ENCODE results near the gene TANC1.

The TANC1 gene

DNA sequence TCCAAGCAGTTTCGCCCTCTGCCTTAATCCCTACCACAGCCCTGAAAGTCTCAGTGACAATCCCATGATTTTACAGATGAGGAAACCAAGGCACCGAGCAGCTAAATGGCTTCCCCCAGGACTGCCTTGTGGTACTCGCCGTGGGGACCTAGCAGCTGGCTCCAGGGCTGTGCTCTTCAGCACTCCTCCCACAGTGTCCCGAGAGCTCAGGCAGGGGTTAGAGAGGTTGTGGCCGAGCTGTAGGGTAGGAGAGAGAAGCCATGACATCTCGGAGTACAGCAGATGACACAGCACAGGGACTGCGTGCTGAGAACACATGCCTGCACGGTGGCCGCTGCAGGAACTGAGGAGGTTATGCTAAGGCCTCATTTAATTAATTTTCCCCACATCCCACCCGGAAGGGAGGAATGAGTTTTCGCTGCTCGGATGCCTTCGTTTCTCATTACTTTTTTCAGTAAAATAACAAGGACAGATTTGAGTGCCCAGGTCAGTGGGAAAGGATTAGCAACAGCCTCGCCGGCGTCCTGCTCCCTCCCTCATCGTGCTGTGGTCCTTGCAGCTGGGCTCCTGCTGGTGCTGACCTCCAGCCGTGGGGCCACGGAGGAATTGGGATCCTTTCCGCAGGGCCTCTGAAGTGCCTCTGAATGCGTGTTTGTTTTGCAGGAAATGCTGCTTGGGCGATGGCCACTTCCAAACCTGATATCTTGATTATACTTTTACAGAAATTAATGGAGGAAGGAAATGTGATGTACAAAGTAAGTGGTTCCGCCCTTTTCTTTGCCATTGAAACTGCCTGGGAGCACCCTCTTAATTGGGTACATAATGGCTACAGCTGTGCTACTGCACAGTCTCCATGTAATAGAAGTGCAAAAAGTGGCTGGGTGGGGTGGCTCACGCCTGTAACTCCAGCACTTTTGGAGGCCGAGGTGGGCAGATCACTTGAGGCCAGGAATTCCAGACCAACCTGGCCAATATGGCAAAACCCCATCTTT, 256.9 kb downstream of the TANC1 start:
- DNase-seq (ENCODE audit: low read depth) = no peak

DNA sequence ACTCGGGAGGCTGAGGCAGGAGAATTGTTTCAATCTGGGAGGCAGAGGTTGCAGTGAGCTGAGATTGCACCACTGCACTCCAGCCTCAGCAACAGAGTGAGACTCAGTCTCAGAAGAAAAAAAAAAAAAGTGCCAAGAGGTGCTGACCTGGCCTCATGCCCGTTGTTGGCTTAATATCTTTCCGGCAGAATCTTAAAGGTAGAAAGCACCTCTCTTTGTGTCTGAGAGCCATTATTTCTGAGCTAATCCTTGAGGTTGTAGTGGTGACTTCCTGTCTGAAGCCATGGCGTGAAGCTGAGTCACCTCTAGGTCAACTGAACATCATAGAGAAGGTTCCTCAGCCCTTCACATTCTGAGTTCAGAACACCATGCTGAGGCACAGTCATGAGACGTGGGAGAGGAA, 257.6 kb downstream of the TANC1 start:
- DNase-seq (ENCODE audit: low read depth) = no peak

DNA sequence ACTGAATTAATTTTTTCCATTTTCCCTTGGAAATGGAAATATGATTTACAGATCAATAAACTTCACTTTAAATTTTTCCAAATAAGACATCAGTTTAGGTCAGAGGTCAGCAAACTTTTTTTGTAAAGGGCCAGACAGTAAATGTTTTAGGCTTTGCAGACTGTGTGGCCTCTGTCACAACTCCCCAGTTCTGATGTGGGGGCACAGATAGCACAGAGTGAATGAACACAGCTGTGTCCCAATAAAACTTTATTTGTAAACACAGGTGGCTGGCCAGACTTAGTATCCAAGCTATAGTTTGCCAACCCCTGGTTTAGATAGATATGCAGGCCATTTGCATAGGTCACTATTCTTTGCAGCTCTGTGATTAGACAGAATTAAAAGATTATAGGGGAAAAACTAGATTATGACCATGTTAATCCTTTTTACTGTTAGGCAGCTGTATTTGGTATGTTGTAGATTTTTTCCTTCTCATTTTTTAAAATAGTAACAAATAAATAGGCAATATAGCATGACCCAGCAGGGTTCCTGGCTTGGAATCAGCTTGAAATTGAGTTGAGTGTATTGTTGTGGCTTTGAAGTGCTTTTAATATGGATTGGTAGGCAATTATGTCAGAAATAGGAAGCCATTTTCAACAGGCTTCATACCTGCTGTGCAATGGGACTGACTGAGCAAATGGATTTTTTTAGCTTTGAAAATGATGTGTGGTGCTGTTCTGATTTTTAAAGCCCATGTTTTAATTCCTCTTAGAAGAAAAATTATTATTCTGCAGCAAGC, 258.4 kb downstream of the TANC1 start:
- no peak for DNase-seq (ENCODE audit: low read depth)

DNA sequence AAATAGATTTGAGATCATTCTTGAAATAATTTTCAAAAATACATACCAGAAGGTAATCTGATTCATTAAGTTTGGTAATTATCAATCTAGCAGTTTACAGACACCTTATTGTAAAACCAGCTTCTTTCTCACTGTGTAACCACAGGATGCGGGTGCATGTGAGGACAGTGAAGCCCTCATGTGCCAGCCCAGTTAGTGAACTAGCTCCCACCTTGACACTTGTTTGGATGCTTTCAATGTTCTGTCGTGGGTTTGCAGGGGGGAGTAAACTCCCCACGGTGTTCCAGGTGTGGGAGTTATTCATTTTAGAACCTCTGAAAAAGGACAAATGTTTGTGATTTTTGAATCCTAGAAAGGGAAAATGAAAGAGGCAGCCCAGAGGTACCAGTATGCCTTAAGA, 259.0 kb downstream of the TANC1 start:
- DNase-seq (ENCODE audit: low read depth) = no peak

DNA sequence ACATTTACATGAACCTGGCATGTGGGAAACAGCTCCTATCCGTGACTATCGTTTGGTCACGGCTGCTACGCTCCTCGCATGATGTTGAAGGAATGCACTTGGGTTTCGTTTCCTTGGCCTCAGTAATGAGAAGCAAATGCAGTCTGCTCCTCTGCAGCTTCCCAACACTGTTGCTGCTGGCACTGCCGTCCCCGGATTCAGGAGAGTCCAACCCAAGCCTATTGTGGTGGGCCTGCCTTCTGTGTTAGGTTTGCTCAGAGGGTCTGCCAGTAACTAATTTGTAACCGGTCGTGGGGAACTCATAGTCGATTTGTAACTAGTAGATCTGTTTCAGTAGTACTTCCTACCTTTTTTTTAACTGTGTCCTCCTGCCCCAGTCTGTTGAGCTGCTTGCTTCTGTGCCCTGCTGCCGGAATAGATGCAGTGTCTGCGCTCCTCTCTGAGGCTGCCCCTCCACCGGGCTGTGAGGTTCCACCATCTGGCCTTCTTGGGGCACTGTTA, 259.7 kb downstream of the TANC1 start:
- DNase-seq (ENCODE audit: low read depth) = no peak

DNA sequence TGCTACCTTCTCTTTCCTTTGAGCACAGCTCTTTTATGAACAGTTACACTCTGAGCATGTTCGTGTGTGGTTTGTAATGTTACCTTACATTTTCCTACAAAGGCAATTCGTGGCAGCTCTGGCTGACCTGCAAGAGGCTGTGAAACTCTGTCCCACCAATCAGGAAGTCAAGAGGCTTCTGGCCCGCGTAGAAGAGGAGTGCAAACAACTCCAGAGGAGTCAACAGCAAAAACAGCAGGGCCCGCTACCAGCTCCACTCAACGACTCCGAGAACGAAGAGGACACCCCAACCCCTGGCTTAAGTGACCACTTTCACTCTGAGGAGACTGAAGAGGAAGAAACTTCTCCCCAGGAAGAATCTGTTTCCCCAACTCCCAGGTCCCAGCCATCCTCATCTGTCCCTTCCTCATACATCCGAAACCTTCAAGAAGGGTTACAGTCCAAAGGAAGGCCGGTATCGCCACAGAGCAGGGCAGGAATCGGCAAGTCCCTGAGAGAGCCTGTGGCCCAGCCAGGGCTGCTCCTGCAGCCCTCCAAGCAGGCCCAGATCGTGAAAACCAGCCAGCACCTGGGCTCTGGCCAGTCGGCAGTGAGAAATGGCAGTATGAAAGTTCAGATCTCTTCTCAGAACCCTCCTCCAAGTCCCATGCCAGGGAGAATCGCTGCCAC, 261.2 kb downstream of the TANC1 start:
- no peak for DNase-seq (ENCODE audit: low read depth)

DNA sequence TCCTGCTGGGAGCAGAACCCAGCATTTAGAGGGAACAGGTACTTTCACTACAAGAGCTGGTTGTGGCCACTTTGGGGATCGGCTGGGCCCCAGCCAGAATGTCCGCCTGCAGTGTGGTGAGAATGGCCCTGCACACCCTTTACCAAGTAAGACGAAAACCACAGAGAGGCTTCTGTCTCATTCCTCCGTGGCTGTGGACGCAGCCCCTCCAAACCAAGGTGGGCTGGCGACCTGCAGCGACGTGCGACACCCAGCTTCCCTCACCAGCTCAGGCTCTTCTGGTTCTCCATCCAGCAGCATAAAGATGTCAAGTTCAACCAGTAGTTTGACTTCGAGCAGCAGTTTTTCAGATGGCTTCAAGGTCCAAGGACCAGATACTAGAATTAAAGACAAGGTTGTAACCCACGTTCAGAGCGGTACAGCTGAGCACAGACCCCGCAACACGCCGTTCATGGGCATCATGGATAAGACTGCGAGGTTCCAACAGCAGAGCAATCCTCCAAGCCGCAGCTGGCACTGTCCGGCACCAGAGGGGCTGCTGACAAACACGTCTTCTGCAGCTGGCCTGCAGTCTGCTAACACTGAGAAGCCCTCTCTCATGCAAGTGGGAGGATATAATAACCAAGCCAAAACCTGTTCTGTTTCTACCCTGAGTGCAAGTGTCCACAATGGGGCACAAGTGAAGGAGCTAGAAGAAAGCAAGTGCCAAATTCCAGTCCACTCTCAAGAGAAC, 261.9 kb downstream of the TANC1 start:
- no peak for DNase-seq (ENCODE audit: low read depth)

DNA sequence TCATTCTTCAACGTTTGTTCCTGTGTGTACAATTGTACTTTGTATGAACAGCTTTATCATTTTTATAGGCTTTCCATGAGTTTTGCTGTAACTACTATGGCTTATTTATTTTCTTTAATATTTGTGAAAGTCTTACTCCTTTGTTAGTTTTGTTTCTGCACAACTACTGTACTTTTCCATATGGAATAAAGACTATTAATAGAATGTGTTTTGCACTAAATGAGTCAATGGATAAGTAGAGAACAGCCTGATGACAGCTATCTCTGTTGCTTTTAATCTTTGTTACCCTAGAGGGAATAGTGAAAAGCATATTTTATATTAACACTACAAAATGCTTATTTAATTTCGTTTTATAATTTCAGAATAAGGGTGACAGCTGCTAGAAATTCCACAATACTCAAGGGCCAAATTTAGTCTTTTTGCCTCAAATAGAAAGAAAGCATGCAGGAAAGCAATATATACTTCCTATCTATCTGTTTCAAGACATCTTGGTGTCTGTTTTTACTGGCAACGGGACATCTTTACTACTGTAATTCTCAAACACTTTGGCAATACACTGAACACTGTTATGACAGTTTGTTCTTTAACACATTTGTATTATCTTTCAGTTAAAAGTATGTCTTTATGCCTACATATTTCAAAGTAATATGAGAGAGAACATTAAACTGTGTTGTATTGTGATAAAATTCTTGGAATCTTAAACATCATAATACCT, 264.2 kb downstream of the TANC1 start:
- DNase-seq (ENCODE audit: low read depth) = no peak

DNA sequence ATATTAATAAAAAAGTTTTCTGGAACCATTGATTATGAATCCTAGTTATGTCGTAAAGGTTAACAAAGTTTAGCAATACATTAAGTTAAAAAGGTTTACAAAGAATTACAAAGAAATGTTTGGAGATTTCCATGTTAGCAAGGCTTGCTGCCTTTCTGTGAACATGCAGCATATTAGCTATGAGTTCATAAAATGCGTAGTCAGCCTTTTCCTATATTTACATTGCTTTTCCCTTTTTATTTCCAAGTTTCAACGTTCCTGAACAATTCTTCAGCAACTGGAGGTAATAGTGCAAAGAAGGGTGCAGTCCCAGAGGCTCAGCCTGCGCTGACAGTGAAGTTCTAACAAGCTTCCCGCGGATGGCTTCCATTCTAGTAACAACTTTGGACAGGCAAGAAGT, 266.4 kb downstream of the TANC1 start:
- no peak for DNase-seq (ENCODE audit: low read depth)

DNA sequence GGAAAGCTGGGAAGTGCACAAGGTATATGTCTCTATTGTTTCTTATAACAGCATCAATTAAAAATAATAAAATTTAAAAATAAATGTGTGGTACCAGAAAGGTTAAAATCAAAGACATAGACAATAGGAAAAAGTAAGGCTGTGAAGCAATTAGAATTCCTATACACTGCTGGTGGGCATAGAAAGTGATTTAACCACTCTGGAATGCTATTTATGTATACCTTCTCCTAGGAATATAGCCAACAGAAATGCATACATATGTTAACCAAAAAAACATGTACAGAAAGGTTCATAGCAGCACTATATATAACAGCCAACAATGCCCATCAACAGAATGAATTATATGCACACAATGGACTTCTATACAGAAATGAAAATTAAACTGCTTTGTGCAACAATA, 275.1 kb downstream of the TANC1 start:
- DNase-seq (ENCODE audit: low read depth) = no peak

DNA sequence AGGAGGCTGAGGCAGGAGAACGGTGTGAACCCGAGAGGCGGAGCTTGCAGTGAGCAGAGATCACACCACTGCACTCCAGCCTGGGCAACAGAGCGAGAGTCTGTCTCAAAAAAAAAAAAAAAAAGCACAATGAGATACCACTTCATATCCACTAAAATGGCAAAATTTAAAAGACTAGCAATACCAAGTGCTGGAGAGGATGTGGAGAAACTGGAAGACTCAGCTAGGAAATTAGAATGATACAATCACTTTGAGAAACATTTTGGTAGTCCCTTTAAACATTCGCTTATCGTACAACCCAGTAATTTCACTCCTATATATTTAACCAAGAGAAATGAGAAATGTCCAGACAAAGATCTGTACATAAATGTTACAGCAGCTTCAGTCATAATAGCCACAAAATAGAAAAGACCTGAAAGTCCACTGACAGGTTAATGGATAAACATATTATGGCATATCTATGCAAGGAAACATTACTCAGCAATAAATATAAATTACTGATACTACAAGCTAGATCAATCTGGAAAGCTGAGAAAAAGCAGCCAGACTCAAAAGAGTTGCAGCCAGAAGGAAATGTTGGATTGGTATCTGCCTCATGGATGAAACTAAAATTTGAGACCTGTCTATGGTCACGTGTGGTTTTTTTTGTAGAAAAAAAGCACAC, 278.0 kb downstream of the TANC1 start:
- DNase-seq (ENCODE audit: low read depth) = no peak

DNA sequence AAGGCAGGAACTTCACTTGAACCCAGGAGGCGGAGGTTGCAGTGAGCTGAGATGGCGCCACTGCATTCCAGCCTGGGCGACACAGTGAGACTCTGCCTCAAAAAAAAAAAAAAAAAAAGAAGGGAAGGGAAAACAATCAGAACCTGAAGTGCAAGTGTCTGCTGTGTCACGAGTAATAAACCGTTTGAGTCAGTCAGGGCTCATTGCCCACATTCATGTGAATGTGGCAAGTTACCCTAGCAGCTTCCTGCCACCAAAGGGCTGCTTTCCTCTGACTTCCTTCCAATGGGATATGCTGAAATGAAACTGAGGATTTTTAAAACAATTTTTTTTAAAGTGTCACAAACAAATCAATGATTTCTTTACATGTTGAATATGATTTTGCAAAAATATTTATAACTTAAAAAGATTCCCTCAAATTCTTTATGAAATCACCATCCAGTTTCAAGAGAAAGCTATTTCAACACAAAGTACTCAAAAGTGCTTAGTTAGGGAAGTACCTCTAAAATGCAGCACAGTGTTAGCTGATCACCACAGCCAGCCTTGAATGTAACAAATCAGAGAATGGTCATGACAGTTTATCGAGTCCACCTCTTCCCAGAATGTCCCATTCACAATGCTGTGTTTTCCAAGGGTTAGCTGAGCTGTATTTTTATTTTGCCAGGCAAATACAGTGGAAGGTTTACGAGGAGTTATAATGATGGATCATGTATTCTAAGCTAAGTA, 281.7 kb downstream of the TANC1 start:
- DNase-seq (ENCODE audit: low read depth) = no peak

DNA sequence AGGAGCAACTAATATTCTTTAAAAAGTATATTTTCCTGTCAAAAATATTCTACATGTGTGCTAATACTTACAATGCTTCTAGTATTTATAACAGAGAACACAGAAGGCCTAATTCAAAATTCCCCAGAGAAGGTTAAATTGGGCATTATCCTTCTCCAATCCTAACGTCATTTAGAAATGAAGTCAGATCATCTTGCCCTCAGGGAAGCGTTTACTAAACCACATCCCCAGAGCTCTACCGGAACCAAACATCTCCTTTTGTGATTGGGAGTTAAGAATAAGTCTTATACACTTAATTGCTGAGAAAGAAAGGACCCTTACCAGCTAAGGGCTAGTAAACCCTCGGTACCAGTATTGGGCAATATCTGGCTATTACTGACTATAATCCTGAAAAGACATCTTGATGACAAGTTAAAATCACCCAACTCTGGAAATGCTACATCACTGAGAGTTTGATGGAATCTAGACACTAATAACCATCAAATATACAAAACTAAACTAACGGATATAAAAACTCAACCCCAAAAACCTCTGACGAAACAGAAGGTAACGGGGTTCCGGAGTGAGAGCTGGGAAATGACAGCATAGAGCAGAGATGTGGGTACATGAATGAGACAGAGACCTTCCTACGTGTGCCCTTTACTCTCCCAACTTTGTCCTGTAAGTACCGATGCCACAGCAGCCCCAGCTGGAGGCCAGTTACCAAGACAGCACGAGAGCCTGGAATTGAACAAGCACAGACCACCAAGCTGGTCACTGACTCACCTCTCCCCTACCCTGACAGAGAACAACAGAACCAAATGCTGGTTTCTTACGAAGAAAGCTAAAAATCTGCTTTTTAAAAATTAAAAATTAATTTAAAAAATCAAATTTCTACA, 283.1 kb downstream of the TANC1 start:
- DNase-seq (ENCODE audit: low read depth) = no peak

DNA sequence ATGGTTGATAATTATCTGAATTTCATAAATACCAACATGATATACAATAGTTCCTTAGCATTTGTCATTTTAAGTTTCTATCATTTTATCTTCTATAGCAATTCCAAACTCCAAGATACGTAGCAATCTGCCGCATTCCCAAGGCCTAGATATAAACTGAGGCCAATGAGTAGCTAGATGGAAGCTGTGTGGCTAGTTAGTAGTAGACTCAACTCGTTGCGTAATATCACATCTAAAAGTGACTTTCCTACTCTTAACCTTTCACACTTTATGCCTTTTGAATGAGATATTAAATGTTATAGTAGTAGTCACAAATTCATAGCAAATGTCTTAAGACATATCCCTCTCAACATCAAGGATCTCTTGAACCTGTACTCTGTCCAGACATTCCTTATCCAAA, 284.5 kb downstream of the TANC1 start:
- no peak for DNase-seq (ENCODE audit: low read depth)

DNA sequence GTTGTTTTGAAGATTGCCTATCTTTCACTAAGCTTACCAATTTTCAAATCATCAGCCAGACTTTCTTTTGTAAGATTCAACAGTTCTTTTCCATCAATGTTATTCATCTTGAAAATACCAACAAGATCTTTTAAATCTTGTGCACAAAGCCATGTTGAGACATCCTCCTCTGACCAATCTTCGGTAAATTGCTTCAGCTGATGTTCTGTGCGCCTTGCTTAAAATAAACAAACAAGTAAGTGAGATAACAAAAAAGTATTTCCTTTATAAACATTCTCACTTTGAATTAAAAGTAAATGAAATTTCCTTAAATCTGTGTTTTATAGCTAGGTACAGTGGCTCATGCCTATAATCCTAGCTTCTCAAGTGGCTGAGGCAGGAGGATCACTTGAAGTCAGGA, 287.7 kb downstream of the TANC1 start:
- DNase-seq (ENCODE audit: low read depth) = no peak

DNA sequence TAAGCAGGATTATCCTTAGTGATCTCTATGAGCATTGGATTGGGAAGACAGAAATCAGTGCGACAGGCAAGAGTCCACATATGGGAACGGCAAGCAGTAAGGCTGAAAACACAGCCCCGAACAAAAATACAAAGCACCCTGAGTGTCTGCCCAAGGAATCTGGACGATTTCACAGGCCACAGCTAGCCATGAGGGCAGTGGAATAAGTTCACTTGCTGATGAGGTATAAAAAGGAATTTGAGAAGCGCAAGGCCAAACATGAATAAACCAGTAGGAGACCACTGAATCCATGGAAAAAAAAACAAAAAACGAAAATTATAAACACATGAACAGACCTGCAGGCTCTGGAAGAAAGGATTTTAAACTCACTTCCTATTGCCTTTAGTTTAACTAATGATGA, 293.8 kb downstream of the TANC1 start:
- no peak for DNase-seq (ENCODE audit: low read depth)

DNA sequence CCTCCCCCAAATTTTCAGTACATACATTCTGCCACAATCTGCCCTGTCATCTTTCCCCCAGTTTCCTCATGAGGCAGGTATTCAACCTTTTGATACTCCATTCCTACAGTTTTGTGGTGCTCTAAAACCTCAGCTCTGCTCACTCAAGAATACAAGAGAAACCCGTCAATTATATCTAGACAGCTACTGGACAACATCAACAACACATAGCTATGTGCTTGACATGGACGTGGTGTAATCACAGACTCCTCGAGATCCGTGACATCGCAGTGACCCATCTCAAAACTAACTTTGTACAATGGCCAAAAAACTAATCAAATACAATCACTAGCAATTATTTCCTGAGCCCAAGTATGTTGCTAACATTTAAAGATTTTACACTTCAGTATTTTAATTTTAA, 294.5 kb downstream of the TANC1 start:
- no peak for DNase-seq (ENCODE audit: low read depth)

DNA sequence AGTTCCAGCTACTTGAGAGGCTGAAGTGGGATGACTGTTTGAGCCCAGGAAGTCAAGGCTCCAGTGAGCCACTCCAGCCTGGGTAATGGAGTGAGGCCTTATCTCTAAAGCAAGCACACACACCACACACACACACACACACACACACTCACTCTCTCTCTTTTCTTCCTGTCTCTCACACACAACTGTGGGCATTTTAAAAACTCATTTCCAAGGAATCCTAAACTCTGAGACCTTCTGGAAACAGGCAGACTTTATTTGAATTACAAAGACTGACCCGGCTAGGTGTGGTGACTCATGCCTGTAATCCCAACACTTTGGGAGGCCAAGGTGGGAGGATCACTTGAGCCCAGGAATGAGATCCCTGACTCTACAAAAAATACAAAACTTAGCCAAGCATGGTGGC, 296.7 kb downstream of the TANC1 start:
- no peak for DNase-seq (ENCODE audit: low read depth)

DNA sequence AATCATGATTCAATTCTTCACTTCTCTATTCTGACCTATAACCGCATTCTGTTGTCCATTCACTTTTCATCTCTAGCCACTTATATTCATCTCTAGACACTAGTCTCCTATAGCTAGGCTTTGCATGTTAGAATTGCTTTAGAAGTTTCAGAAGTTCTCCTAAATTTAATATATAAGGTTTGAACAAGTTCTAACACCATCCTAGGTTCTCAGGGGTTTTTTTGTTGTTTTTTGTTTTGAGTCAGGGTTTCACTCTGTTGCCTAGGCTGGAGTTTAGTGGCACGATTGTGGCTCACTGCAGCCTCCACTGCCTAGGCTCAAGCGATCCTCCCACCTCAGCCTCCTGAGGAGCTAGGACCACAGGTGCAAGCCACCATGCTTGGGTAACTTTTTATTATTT, 298.1 kb downstream of the TANC1 start:
- DNase-seq (ENCODE audit: low read depth) = no peak

All from activated T-cell treated with anti-CD3 and anti-CD28 coated beads for 24 hours (primary cell).